ENCODE results near the gene TPM4.

The TPM4 gene

GRCh38 chr19:16066611-16067104 is 9.6 kb upstream of the TPM4 start:
- TF ChIP-seq TEAD4 (IDR thresholded peaks at IDR 0.05) = no peak
- TF ChIP-seq RAD21 (IDR thresholded peaks at IDR 0.05; ENCODE audit: low read depth) = peak; percentile 35; the same call in 1 of the 2 replicates

DNA sequence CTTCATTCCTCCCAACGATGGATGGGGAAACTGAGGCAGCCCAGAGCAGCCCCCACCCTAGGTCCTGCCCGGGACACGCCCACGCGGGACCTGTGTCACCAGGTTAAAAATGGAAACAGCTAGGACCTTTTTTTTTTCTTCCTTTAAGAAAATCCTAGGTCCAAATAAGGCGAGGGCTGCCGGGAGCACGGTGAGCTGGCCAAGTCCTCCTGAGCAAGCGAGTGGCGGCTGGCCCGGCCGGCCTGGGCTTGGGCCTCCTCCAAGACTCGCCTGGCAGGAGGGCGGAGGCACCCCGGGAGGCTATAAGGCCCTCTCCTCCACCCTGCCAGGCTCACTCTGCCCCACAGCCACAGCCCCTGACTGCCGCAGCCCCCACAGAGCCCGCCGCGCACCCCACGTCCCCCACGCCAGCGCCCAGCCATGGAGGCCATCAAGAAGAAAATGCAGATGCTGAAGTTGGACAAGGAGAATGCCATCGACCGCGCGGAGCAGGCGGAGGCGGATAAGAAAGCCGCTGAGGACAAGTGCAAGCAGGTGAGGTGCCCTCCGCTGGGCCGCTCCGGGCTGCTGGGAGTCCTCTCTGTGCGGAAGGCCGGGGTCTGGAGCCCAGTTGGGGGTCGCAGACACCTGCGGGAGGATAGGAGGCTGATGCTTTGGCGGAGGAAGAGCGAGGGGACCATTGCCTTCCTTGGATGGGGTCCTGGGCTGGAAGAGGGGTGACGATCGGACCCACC is 8.9 kb upstream of the TPM4 start:
- TF ChIP-seq CREB1 (IDR thresholded peaks at IDR 0.05; ENCODE audit: low read depth) = no peak
- TF ChIP-seq EP300 (IDR thresholded peaks at IDR 0.05; ENCODE audit: borderline replicate concordance) = peak; percentile 59; the same call in 1 of the 2 replicates
- TF ChIP-seq NFIC (IDR thresholded peaks at IDR 0.05) = peak; percentile 77
- TF ChIP-seq ZBTB7A (IDR thresholded peaks at IDR 0.05; ENCODE audit: low read depth) = peak; percentile 83
- 0 out of 2 replicates have a peak, but pooled peaks have one; percentile 42 for TF ChIP-seq EGR1 (IDR thresholded peaks at IDR 0.05)

DNA sequence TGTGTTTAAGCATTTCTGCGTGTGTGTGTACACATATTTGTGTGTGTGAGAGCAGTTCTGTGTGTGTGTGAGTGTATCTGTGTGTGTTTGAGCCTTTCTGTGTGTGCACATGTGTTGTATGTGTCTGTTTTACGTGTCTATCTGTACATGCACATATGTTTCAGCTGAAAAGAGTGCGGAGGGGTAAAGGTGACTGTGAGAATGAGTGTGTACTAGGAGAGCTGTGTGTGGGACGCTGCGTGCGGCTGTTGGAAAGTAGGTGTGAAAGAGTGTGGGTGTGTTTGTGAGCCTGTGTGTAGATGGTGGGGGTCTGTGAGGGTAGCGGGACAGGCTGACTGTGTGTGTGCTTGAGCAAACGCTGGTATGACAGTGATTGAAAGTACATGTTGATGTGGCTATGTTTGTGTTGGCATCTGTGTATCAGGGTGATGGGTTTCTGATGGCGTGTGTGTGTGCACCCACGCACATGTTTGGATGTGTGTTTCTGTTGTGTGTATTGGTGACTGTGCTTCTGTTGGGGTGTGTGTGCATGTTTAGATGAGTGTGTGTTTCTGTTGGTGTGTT is 7.5 kb upstream of the TPM4 start:
- TF ChIP-seq, protein P1, sequence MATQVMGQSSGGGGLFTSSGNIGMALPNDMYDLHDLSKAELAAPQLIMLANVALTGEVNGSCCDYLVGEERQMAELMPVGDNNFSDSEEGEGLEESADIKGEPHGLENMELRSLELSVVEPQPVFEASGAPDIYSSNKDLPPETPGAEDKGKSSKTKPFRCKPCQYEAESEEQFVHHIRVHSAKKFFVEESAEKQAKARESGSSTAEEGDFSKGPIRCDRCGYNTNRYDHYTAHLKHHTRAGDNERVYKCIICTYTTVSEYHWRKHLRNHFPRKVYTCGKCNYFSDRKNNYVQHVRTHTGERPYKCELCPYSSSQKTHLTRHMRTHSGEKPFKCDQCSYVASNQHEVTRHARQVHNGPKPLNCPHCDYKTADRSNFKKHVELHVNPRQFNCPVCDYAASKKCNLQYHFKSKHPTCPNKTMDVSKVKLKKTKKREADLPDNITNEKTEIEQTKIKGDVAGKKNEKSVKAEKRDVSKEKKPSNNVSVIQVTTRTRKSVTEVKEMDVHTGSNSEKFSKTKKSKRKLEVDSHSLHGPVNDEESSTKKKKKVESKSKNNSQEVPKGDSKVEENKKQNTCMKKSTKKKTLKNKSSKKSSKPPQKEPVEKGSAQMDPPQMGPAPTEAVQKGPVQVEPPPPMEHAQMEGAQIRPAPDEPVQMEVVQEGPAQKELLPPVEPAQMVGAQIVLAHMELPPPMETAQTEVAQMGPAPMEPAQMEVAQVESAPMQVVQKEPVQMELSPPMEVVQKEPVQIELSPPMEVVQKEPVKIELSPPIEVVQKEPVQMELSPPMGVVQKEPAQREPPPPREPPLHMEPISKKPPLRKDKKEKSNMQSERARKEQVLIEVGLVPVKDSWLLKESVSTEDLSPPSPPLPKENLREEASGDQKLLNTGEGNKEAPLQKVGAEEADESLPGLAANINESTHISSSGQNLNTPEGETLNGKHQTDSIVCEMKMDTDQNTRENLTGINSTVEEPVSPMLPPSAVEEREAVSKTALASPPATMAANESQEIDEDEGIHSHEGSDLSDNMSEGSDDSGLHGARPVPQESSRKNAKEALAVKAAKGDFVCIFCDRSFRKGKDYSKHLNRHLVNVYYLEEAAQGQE (IDR thresholded peaks at IDR 0.05; ENCODE audit: low read depth) = no peak
- TF ChIP-seq, protein P2, sequence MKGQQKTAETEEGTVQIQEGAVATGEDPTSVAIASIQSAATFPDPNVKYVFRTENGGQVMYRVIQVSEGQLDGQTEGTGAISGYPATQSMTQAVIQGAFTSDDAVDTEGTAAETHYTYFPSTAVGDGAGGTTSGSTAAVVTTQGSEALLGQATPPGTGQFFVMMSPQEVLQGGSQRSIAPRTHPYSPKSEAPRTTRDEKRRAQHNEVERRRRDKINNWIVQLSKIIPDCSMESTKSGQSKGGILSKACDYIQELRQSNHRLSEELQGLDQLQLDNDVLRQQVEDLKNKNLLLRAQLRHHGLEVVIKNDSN (IDR thresholded peaks at IDR 0.05) = no peak
- TF ChIP-seq CEBPB (IDR thresholded peaks at IDR 0.05) (no peak), EGR1 (IDR thresholded peaks at IDR 0.05) (no peak), ZBTB7A (IDR thresholded peaks at IDR 0.05; ENCODE audit: low read depth) (no peak), NFIC (IDR thresholded peaks at IDR 0.05) (no peak), TEAD4 (IDR thresholded peaks at IDR 0.05) (no peak), TCF12 (IDR thresholded peaks at IDR 0.05; ENCODE audit: low read depth) (no peak), EP300 (IDR thresholded peaks at IDR 0.05; ENCODE audit: borderline replicate concordance) (no peak), YY1 (IDR thresholded peaks at IDR 0.05; ENCODE audit: low read depth) (no peak), CREB1 (IDR thresholded peaks at IDR 0.05; ENCODE audit: low read depth) (no peak), FOXM1 (IDR thresholded peaks at IDR 0.05; ENCODE audit: borderline replicate concordance, low read depth) (no peak), TAF1 (IDR thresholded peaks at IDR 0.05; ENCODE audit: low read depth) (no peak), RAD21 (IDR thresholded peaks at IDR 0.05; ENCODE audit: low read depth) (no peak)
- TF ChIP-seq, protein P3, sequence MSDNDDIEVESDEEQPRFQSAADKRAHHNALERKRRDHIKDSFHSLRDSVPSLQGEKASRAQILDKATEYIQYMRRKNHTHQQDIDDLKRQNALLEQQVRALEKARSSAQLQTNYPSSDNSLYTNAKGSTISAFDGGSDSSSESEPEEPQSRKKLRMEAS (IDR thresholded peaks at IDR 0.05) = no peak

DNA sequence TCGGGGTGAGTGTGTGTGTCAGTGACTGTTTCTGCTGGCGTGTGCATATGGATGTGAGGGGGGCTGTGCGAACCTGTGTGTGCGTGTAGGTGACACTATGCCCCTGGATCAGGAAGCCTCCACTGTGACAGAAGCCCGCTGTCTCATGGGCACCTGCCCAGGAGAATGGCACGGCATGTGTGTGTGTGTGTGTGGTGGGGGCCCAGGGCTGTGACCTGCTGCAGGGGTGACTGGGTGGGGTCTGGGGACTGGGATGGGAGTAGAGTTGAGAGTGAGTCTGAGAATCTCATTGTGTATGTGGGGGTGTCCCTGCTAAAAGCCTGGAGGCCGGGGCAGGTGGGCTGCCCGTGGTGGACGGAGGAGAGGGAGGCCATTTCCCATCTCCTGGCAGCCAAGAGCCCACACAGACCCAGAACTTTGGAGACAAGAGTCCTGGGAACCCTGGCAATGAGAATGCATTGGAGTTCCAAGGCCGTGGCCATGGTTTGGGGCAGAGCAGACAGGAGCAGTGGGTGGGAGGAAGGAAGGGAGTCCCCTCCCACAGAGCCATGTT is 6.4 kb upstream of the TPM4 start:
- TF ChIP-seq FOXM1 (IDR thresholded peaks at IDR 0.05; ENCODE audit: borderline replicate concordance, low read depth) = no peak
- TF ChIP-seq CREB1 (IDR thresholded peaks at IDR 0.05; ENCODE audit: low read depth) = no peak
- no peak for TF ChIP-seq CEBPB (IDR thresholded peaks at IDR 0.05)
- no peak for TF ChIP-seq TEAD4 (IDR thresholded peaks at IDR 0.05)
- TF ChIP-seq NFIC (IDR thresholded peaks at IDR 0.05) = no peak
- TF ChIP-seq YY1 (IDR thresholded peaks at IDR 0.05; ENCODE audit: low read depth) = no peak
- TF ChIP-seq, protein P2 (IDR thresholded peaks at IDR 0.05) = no peak
- no peak for TF ChIP-seq EGR1 (IDR thresholded peaks at IDR 0.05)
- no peak for TF ChIP-seq RAD21 (IDR thresholded peaks at IDR 0.05; ENCODE audit: low read depth)
- TF ChIP-seq EP300 (IDR thresholded peaks at IDR 0.05; ENCODE audit: borderline replicate concordance) = no peak
- no peak for TF ChIP-seq TAF1 (IDR thresholded peaks at IDR 0.05; ENCODE audit: low read depth)
- TF ChIP-seq, protein P3 (IDR thresholded peaks at IDR 0.05) = no peak; the same call in 1 of the 2 replicates
- TF ChIP-seq ZBTB7A (IDR thresholded peaks at IDR 0.05; ENCODE audit: low read depth) = no peak

GRCh38 chr19:16070366-16070990 is 5.8 kb upstream of the TPM4 start:
- TF ChIP-seq RAD21 (IDR thresholded peaks at IDR 0.05; ENCODE audit: low read depth) (0 out of 2 replicates have a peak, but pooled peaks have one; percentile 0), ZBTB7A (IDR thresholded peaks at IDR 0.05; ENCODE audit: low read depth) (no peak), FOXM1 (IDR thresholded peaks at IDR 0.05; ENCODE audit: borderline replicate concordance, low read depth) (no peak), CEBPB (IDR thresholded peaks at IDR 0.05) (no peak), EGR1 (IDR thresholded peaks at IDR 0.05) (no peak), YY1 (IDR thresholded peaks at IDR 0.05; ENCODE audit: low read depth) (peak; percentile 41; the same call in 1 of the 2 replicates), TCF12 (IDR thresholded peaks at IDR 0.05; ENCODE audit: low read depth) (peak; percentile 69), TAF1 (IDR thresholded peaks at IDR 0.05; ENCODE audit: low read depth) (0 out of 2 replicates have a peak, but pooled peaks have one; percentile 27), TEAD4 (IDR thresholded peaks at IDR 0.05) (no peak; the same call in 1 of the 2 replicates), CREB1 (IDR thresholded peaks at IDR 0.05; ENCODE audit: low read depth) (no peak), EP300 (IDR thresholded peaks at IDR 0.05; ENCODE audit: borderline replicate concordance) (peak; percentile 67), NFIC (IDR thresholded peaks at IDR 0.05) (peak; percentile 67)
- TF ChIP-seq, protein P3 (IDR thresholded peaks at IDR 0.05) = 0 out of 2 replicates have a peak, but pooled peaks have one; percentile 30
- TF ChIP-seq, protein P2 (IDR thresholded peaks at IDR 0.05) = no peak
- TF ChIP-seq, protein P1 (IDR thresholded peaks at IDR 0.05; ENCODE audit: low read depth) = no peak
